ENCODE measurements around the gene CCN6. TPM values are rescaled to one million over a fixed set of nuclear protein-coding genes. Genes with fewer than 3 reads are reported as not detected.

CCN6 gene
- total RNA-seq = not detected in 2 replicates

GRCh38 chr6:112054001-112054400, at the start of gene CCN6:
TSS of gene CCN6 (plus strand) at chr6:112054104. CDS start at chr6:112054358, 254 bp downstream.

GRCh38 chr6:112087136-112087911, 33.4 kb downstream of the CCN6 start, which contains the start of the genes FAM229B and TUBE1:
TSS of gene FAM229B (plus strand) at chr6:112087591. CDS start at chr6:112099284, 11,693 bp downstream.
TSS of gene TUBE1 (minus strand) at chr6:112087482. CDS start at chr6:112087434, 48 bp downstream.

Other genes with a start within 250 kb of the CCN6 start
- 73.2 and 74.5 TPM in 2 replicates for gene FYN, start 180.7 kb upstream of the CCN6 start, total RNA-seq
- gene TUBE1, start 33.4 kb downstream of the CCN6 start, total RNA-seq = 12.4 and 28.8 TPM in 2 replicates
- 20.6 and 22.4 TPM in 2 replicates for gene FAM229B, start 33.5 kb downstream of the CCN6 start, total RNA-seq
- gene LAMA4, start 200.5 kb downstream of the CCN6 start, total RNA-seq = 638 and 750 TPM in 2 replicates